GM18870 (cell line): ENCODE measurements around the gene RAN.
"Not testable (repeated sequence)": the region's sequence is repeated elsewhere in the genome, so short reads cannot be mapped to it uniquely, and the experiment has no call there.

ENCODE experiments used
- ATAC-seq: cut with Tn5 transposase; IDR thresholded peaks from one replicate; pipeline ENCODE4 v1.9.1; 2021; ENCODE audit warnings: moderate library complexity; ENCODE audit not compliant: unreplicated experiment

The RAN gene

GRCh38 chr12:130849561-130850417 is 22.1 kb upstream of the RAN start:
- ATAC-seq, result no peak

GRCh38 chr12:130850418-130851021 is 21.3 kb upstream of the RAN start:
- no peak for ATAC-seq

- ATAC-seq, result no peak
These were observed 15.8 kb upstream of the RAN start for GRCh38 chr12:130856088-130856487.

GRCh38 chr12:130858084-130858483 is 13.8 kb upstream of the RAN start:
- ATAC-seq, result no peak

- ATAC-seq, result no peak
These were observed 12.7 kb upstream of the RAN start for GRCh38 chr12:130859161-130859560.

- ATAC-seq, result no peak
These were observed 11.6 kb upstream of the RAN start for GRCh38 chr12:130860311-130860710.

GRCh38 chr12:130862161-130862560 is 9.7 kb upstream of the RAN start:
- no peak for ATAC-seq

- not testable (repeated sequence) for ATAC-seq
These were observed 9.1 kb upstream of the RAN start for GRCh38 chr12:130862771-130863170.

- no peak for ATAC-seq
These were observed 8.6 kb upstream of the RAN start for GRCh38 chr12:130863298-130863697.

GRCh38 chr12:130868412-130868811 is 3.5 kb upstream of the RAN start:
- ATAC-seq, result no peak

- peak; percentile 47 for ATAC-seq
These were observed 1.2 kb upstream of the RAN start for GRCh38 chr12:130870442-130871285.

- peak; percentile 12 for ATAC-seq
These were observed 572 bp downstream of the RAN start for GRCh38 chr12:130872179-130873096.

- ATAC-seq, result no peak
These were observed 1.4 kb downstream of the RAN start for GRCh38 chr12:130873106-130873795.

GRCh38 chr12:130873825-130874224 is 2.0 kb downstream of the RAN start:
- peak; percentile 47 for ATAC-seq

- ATAC-seq, result no peak
These were observed 2.8 kb downstream of the RAN start for GRCh38 chr12:130874696-130875095.

GRCh38 chr12:130875193-130875592 is 3.3 kb downstream of the RAN start:
- no peak for ATAC-seq

GRCh38 chr12:130875708-130876107 is 3.8 kb downstream of the RAN start:
- not testable (repeated sequence) for ATAC-seq

GRCh38 chr12:130876297-130876696 is 4.4 kb downstream of the RAN start:
- no peak for ATAC-seq

GRCh38 chr12:130876758-130877157 is 4.9 kb downstream of the RAN start:
- ATAC-seq, result no peak

- no peak for ATAC-seq
These were observed 5.5 kb downstream of the RAN start for GRCh38 chr12:130877333-130877732.
